NCI-H82 treated with DMSO at 0.1 percent for 48 hours (cell line): ENCODE data around the gene PDYN.

Experiments
- DNase-seq: peaks from one replicate; lab custom pipeline; 2025; ENCODE audit not compliant: unreplicated experiment; lab: John Stamatoyannopoulos, UW

Gene PDYN

GRCh38 chr20:1995531-1996310, 1.9 kb upstream of the PDYN start:
- DNase-seq, result no peak

DNA sequence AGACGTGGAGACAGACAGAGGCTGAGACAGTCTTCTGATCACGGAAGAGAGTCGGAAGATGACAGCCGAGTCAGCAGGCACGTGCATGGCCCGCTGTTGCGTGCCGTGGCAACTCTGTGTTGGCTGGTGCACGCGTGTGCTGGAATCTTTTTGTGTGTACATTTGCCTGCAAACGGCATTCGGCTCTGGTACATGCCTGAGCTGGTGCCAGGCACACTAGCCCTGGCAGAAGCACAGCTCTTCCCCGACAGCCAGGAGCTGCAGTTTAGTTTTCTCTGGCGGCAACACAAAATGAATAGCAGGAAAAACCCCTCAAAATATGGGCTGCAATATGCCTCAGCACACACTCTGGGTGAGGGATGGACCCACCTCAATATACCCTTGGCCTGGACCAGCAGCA, 769 bp upstream of the PDYN start:
- DNase-seq, result no peak

- DNase-seq, result no peak
Observed at GRCh38 chr20:1992359-1993110, 1.3 kb downstream of the PDYN start.

DNA sequence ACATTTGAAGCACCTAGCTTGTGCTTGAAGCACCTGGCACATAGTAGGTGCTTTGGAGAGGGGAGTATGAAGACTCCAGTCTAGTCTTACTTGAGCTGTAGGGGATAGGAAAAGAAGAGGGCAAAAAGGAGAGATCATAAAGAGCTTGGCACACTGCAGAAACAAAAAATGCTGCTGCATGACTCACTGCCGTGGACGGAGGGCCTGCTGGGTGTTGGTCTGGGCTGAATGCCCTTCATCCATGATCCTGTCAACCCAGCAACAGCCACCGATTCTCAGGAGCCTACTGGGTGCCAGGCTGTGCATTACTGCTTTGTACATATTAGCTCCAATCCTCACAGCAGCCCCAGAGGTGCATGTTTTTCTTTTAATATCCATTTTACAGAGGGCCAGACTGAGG, 6.0 kb downstream of the PDYN start:
- no peak for DNase-seq

DNA sequence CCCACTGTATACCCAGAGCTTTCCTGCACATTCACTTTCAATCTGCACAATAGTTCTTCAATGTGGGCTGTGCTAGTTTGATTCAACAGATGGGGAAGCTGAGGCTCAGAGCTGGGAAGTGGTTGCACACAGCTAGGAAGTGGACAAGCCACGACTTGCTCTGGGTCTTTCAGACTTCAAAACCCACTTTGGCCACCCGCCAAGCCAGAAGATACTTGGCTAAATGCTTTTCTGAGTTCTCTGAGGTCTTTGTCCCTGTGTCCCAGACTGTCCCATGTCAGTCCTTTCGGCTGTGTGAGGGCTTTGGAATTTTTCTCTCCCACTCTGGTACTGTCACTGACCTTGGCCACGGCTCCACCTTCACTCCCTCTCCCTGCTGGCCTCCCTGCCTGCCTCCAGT, 10.6 kb downstream of the PDYN start:
- DNase-seq, result no peak

- no peak for DNase-seq
Observed at GRCh38 chr20:1982686-1983085, 11.2 kb downstream of the PDYN start.

DNA sequence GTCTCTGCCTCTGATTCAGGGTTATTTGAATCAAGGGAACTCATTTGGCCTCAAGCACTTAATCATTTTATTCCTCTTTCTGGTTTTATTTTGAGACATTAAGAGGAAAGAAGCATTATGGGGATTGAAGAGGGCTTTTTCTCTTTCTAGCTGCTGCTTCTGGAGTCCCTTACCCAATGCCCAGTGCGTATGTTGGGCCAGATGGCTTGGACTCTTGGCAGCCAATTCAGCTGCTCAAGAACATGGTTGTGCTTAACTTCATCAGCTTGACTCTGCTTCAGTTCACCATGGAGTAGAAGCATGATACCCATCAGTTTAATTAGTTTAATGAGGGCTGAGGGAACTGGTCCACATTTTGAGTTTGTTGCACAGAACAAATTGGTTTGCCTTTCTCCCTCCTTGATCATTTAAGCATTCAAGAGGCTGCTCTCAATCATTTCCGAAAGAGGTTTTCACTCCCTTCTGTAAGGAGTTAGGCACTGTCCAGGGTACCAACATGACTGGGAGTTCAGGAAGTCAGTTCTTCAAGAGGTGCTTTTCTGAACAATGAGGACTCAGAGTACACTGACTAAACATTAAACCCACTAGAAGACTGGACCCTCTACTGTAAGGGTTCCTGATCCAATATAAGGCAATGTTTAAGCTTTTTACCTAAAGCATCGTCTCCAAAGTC, 14.6 kb downstream of the PDYN start:
- DNase-seq, result no peak

GRCh38 chr20:1975291-1975690, 18.6 kb downstream of the PDYN start:
- DNase-seq, result no peak

DNA sequence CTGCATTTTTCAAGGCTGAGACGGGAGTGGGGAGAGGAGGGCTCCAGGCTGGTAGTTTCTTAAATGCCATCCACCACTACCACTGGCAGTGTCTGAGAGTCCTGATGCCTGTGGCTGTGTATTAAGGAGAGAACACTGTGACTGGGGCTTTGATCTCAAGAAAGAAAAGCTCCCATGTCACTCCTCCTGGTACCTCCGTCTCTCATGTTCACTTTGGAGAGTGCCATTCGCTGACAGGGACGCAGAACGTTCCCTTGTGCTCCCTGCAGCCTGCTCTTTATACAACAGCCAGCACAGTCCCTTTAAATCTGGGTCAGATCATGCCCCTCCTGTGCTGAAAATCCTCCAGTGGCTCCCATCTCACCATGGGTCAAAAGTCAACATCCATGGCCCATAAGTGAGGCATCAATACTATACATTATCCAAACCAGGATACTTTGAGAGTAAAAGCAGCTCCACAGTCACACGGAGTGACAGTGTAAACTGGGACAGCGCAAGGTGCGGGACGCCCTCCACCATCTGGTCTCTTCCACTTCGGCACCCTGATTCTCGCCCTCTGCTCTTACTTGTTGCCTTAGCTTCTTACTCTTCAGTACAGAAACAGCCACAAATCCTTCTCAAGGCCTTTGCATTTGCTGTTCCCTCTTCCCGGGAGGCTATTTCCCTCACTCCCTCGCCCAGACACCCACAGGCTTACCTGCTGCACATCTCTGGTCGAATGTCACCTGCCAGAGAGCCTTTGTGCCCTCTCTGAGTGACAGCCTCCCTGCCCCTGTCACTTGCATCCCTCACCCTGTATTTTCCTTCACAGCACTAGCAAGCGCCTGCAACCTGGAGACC, 20.0 kb downstream of the PDYN start:
- DNase-seq, result no peak

DNA sequence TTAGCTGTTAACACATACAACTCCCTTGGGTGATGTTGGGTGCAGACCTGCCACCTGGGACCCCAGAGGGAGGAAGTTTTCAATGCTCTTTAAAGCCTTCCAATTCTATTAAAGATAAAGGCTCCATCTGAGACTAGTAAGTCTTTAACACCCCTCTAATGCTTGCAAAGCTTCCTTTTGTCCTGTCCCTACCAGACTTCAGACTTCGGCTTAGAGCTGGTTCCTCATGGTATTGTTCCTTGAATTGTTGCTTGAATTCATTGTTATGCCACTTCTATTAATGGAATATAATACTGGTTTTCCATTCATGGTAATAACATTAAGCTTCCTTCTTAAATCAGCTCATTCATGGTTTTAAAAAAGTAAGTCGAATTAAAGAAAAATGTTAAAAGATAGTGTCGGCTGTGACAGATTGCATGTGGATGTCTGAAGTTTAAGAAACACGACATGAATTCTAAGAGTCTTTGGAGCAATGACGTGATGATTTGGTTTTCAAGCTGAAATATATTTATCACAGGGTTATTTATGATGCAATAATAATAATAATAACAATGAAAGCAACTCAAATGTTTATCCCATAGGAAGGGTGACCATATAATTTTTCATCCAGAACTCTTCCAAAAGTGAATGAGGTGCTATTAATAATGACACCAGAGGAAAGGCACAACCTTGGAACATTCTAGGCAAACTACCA, 21.8 kb downstream of the PDYN start:
- DNase-seq, result no peak

- no peak for DNase-seq
Observed at GRCh38 chr20:1968964-1969363, 24.9 kb downstream of the PDYN start.

- DNase-seq, result peak; percentile 28
Observed at GRCh38 chr20:1965520-1966351, 28.1 kb downstream of the PDYN start.

GRCh38 chr20:1964659-1965405, 29.0 kb downstream of the PDYN start:
- DNase-seq, result no peak

- no peak for DNase-seq
Observed at GRCh38 chr20:1964061-1964460, 29.8 kb downstream of the PDYN start.

DNA sequence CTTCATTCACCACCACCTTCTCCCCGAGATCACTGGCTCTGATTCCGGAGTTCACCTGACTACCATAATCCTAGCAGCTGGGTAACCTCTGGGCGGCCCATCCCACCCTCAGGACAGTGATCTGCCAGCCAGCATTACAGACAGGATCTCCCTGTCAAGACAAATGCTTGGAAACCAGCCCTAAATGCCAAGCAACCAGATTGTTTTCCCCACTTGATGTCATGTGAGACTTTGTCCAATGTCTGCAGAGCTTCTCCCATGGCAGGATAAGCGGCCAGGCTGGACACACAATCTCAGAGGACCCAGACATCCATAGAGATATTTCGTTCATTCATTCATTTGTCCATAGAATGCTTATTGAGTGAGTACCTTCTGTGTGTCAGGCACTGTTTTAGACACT, 32.5 kb downstream of the PDYN start:
- no peak for DNase-seq

- DNase-seq, result no peak
Observed at GRCh38 chr20:1959156-1959555, 34.7 kb downstream of the PDYN start.

GRCh38 chr20:1958426-1958825, 35.4 kb downstream of the PDYN start:
- no peak for DNase-seq

- DNase-seq, result no peak
Observed at GRCh38 chr20:1955217-1955616, 38.6 kb downstream of the PDYN start.

- no peak for DNase-seq
Observed at GRCh38 chr20:1953621-1954020, 40.2 kb downstream of the PDYN start.
